Neuron (in vitro differentiated cells): ENCODE results near the gene STAB2.
"Not testable (repeated sequence)": the region's sequence is repeated elsewhere in the genome, so short reads cannot be mapped to it uniquely, and the experiment has no call there.

Experiments
- H2AFZ ChIP-seq: one replicate; pipeline ENCODE4 v1.6.1; 2013; ENCODE audit warnings: low read depth, mild to moderate bottlenecking, inconsistent platforms, low read length, moderate library complexity
- H3K27me3 ChIP-seq: one replicate; pipeline ENCODE4 v1.6.1; 2013; ENCODE audit warnings: low read length; ENCODE audit not compliant: insufficient read depth
- H3K36me3 ChIP-seq: one replicate; pipeline ENCODE4 v1.6.1; 2013; ENCODE audit warnings: low read length; ENCODE audit not compliant: insufficient read depth
- H3K4me1 ChIP-seq: one replicate; pipeline ENCODE4 v1.6.1; 2013; ENCODE audit warnings: low read length; ENCODE audit not compliant: insufficient read depth
- H3K4me3 ChIP-seq: 2 replicates; pipeline ENCODE4 v1.5.1; 2013; ENCODE audit warnings: mild to moderate bottlenecking, low read length, moderate library complexity
- H3K9me3 ChIP-seq: one replicate; pipeline ENCODE4 v1.6.1; 2013; ENCODE audit warnings: low read length

The STAB2 gene

DNA sequence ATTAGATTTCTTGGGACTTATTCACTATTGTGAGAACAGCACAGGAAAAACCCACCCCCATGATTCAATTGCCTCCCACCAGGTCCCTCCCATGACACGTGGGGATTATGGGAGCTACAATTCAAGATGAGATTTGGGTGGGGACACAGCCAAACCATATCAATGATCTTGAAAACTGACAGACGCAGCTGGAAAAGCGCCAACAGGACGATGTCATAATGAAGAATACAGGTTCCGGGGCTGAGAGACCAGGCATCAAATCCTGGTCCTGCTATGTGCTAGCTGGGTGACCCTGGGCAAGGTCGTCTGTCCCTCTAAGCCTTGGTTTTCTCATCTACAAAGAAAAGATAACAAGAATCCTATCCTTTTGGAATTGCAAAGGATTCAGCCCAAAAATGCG is 222.6 kb downstream of the STAB2 start:
- H3K4me1 ChIP-seq, H2AFZ ChIP-seq, H3K4me3 ChIP-seq, H3K36me3 ChIP-seq, H3K27me3 ChIP-seq, H3K9me3 ChIP-seq: not testable (repeated sequence)

DNA sequence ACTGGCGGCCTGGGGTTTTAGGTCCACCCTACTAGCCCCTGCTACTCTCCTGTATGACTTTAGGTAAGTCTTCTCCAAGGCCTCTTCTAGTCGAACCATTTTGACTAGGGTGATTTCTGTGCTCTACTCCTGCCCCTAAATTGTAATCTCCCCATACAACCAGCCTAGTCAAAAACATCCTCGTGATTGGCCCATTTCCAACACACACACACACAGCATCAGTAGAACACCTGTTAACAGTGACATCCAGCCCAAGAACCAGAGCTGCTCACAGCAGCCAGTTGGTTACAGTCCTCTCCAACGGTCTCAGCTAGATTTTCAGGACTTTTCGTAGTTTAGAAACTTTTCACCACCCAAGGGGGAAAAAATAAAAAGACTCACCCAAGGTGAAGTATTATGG is 223.0 kb downstream of the STAB2 start:
- Histone ChIP-seq H3K9me3 (no peaks in the 10 kb centered on the region), H3K4me3 (no peak overlapping the region), H2AFZ (no peak overlapping the region), H3K27me3 (no peaks in the 10 kb centered on the region), H3K4me1 (no peaks in the 10 kb centered on the region), H3K36me3 (peaks cover 3% of the 10 kb centered on the region)

DNA sequence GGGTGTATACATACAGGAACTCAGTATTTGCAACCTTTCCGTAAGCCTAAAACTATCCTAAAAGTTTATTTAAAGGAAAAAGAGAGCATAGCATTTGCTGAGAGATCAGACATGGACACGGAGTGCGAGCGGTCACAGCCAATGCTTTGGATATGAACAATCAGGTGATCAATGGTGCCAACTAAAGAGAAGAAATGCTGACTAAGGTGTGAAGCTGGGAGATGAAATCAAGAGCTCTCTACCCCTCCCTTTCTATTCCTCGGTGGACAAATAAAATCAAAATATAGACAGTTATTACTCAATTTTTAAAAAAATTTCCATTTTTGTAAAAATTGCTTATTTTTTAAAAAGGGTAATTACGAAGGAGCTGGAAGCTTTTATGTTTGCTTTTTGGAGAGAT is 224.7 kb downstream of the STAB2 start:
- no peaks in the 10 kb centered on the region for H3K9me3 ChIP-seq
- H3K27me3 ChIP-seq: no peaks in the 10 kb centered on the region
- H3K4me1 ChIP-seq: no peaks in the 10 kb centered on the region
- no peak overlapping the region for H2AFZ ChIP-seq
- H3K36me3 ChIP-seq: peaks cover 3% of the 10 kb centered on the region
- no peak overlapping the region for H3K4me3 ChIP-seq

DNA sequence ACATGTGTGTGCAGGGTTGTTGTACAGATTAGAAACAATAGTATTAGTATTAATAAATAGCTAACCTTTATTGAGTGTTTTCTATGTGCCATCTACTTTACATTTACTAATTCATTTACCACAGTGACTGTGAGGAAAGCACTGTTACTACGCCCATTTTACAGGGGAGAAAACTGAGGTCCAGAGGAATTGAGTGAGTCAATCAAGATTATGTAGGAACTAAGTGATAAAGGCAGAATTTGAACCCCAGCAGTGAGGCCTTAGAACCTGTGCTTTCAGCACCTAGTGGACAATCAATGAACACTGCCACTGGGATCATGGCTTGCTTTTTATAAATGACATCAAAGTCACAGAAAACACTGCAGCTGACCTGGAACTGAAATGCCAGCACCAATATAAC is 225.7 kb downstream of the STAB2 start:
- Histone ChIP-seq H3K36me3 (peaks cover 3% of the 10 kb centered on the region), H3K4me1 (no peaks in the 10 kb centered on the region), H3K27me3 (no peaks in the 10 kb centered on the region), H3K4me3 (no peak overlapping the region), H3K9me3 (no peaks in the 10 kb centered on the region), H2AFZ (no peak overlapping the region)

DNA sequence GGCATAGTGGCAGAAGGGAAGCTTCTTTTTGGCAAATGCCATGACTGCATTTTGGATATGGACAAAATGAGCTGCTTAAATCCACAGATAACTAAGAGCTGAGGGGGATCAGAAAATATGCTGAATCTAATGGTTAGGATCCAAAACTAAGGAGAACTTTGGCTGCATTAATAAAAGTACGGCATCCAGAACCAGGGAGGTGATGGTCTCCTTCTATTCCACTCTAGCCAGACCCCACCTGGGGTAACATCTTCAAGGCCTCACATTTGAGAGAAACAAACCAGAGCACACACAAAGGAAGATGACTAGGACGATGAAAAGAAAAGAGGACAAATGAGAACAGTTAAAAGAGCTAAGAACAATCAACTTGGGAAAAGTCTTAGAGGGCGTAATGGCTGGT is 226.4 kb downstream of the STAB2 start:
- Histone ChIP-seq H3K9me3 (no peaks in the 10 kb centered on the region), H3K4me3 (no peak overlapping the region), H2AFZ (no peak overlapping the region), H3K27me3 (no peaks in the 10 kb centered on the region), H3K4me1 (no peaks in the 10 kb centered on the region), H3K36me3 (peaks cover 3% of the 10 kb centered on the region)

DNA sequence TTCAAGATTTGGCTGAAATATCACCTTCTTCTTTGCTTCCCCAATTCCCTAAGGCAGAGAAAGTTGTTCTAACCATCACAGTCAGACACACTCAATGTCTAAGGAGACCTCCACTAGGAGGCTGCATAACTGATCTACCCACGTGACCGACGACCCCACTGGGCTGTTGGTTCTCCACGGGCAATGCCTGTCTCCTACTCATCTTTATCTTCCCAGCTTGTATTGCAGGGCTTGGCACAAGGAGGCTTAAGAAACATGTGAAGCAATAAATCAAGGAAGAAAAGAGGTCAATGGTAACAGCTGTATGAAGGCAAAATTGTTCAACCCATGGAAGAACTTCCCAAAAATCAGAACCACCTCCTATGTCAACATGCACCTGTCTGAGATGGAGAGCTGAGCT is 226.9 kb downstream of the STAB2 start:
- Histone ChIP-seq H2AFZ (no peak overlapping the region), H3K4me1 (peaks cover under 1% of the 10 kb centered on the region), H3K4me3 (no peak overlapping the region), H3K36me3 (peaks cover 3% of the 10 kb centered on the region), H3K9me3 (no peaks in the 10 kb centered on the region), H3K27me3 (no peaks in the 10 kb centered on the region)

DNA sequence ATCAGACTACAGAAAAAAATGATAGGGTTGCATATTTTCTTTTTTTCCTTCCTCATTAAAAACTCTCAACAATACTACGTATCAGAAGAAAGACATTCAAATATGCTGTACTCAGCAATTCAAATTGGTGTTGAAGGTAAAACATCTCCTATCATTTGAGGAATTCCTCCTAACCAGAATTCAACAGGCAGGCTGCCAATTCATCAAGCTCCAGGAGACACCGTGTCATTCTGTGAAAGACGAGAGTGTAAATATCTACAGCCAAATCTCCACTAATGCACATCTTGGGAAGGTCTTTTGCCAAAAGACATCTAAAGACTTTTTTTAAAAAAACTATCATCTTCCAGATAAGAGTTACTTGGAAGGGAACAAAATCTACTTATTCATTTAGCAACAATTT is 227.4 kb downstream of the STAB2 start:
- Histone ChIP-seq H3K36me3 (peaks cover 3% of the 10 kb centered on the region), H2AFZ (no peak overlapping the region), H3K4me1 (peaks cover 5% of the 10 kb centered on the region), H3K27me3 (no peaks in the 10 kb centered on the region), H3K4me3 (no peak overlapping the region), H3K9me3 (no peaks in the 10 kb centered on the region)
